Loucy (cell line): ENCODE results near the gene GAD2.

ENCODE experiments used
- EZH2phosphoT487 ChIP-seq: fragments of 200-600 bp; IDR thresholded peaks from 2 replicates; pipeline ENCODE4 v1.6.1; 2018; ENCODE audit warnings: antibody characterized with exemption, mild to moderate bottlenecking, moderate library complexity, borderline replicate concordance
- TF ChIP-seq, protein P1 (sequence below): fragments of 200-600 bp; sonication (generic); conservative IDR thresholded peaks from 2 replicates; pipeline ENCODE4 v1.5.1; 2014; ENCODE audit warnings: mild to moderate bottlenecking, antibody characterized with exemption, low read length

DNA sequence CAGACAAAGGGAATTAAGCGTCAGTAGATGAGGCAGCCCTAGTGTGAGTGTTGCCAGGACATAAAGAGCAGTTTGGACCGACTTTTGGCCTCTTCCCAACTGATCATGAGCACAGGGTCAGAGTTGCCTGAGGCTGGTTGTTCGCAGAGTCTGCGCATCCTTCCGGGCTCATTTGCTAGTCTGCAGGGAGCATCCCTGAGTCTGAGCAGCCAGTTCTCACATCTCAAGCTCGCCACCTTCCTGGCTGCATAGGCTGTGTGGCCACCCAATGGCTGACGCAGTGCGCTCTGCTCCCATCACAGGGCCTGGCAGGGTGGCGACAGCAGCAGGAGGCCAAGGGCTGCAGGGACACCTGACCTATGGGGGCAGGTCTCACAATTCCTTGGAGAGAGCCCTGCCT is 5.0 kb downstream of the GAD2 start:
- TF ChIP-seq, protein P1, sequence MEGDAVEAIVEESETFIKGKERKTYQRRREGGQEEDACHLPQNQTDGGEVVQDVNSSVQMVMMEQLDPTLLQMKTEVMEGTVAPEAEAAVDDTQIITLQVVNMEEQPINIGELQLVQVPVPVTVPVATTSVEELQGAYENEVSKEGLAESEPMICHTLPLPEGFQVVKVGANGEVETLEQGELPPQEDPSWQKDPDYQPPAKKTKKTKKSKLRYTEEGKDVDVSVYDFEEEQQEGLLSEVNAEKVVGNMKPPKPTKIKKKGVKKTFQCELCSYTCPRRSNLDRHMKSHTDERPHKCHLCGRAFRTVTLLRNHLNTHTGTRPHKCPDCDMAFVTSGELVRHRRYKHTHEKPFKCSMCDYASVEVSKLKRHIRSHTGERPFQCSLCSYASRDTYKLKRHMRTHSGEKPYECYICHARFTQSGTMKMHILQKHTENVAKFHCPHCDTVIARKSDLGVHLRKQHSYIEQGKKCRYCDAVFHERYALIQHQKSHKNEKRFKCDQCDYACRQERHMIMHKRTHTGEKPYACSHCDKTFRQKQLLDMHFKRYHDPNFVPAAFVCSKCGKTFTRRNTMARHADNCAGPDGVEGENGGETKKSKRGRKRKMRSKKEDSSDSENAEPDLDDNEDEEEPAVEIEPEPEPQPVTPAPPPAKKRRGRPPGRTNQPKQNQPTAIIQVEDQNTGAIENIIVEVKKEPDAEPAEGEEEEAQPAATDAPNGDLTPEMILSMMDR, result no peak
- TF ChIP-seq EZH2phosphoT487, result no peak
